ENCODE data around the gene ZNF77. TPM values are rescaled to one million over a fixed set of nuclear protein-coding genes. Genes with fewer than 3 reads are reported as not detected.

Gene ZNF77
- total and polyA plus RNA-seq, 2 donors (not counting 1 experiment from before 2014, with no cell fraction given): 4.0 to 6.4 TPM

Other genes starting within 250 kb of the ZNF77 start
- gene GNG7, start 242.3 kb downstream of the ZNF77 start, total RNA-seq: 153 and 160 TPM in 2 replicates
- gene GNG7, start 242.3 kb downstream of the ZNF77 start, polyA plus RNA-seq: 59.4 and 76.3 TPM in 2 replicates
- 22.0 and 23.7 TPM in 2 replicates for gene DIRAS1, start 223.6 kb downstream of the ZNF77 start, total RNA-seq
- gene DIRAS1, start 223.6 kb downstream of the ZNF77 start, polyA plus RNA-seq: 5.2 and 9.5 TPM in 2 replicates
- 32.8 and 36.4 TPM in 2 replicates for gene SLC39A3, start 205.0 kb downstream of the ZNF77 start, total RNA-seq
- 24.9 and 37.6 TPM in 2 replicates for gene SLC39A3, start 205.0 kb downstream of the ZNF77 start, polyA plus RNA-seq
- 36.6 and 39.8 TPM in 2 replicates for gene SGTA, start 161.7 kb downstream of the ZNF77 start, total RNA-seq
- gene SGTA, start 161.7 kb downstream of the ZNF77 start, polyA plus RNA-seq: 36.8 and 42.0 TPM in 2 replicates
- gene THOP1, start 159.5 kb downstream of the ZNF77 start, total RNA-seq: 56.4 and 59.0 TPM in 2 replicates
- gene THOP1, start 159.5 kb downstream of the ZNF77 start, polyA plus RNA-seq: 54.3 and 80.3 TPM in 2 replicates
- gene ZNF554, start 125.1 kb downstream of the ZNF77 start, total RNA-seq: 5.9 TPM in 2 replicates
- 2.8 and 2.9 TPM in 2 replicates for gene ZNF554, start 125.1 kb downstream of the ZNF77 start, polyA plus RNA-seq
- gene ZNF555, start 103.5 kb downstream of the ZNF77 start, total RNA-seq: 7.4 and 9.7 TPM in 2 replicates
- gene ZNF555, start 103.5 kb downstream of the ZNF77 start, polyA plus RNA-seq: 0.75 and 1.8 TPM in 2 replicates
- gene ZNF556, start 77.6 kb downstream of the ZNF77 start, total RNA-seq: not detected in 2 replicates
- 0.13 and 0.17 TPM in 2 replicates for gene ZNF556, start 77.6 kb downstream of the ZNF77 start, polyA plus RNA-seq
- 3.4 and 3.8 TPM in 2 replicates for gene ZNF57, start 44.0 kb downstream of the ZNF77 start, total RNA-seq
- 0.69 and 1.4 TPM in 2 replicates for gene ZNF57, start 44.0 kb downstream of the ZNF77 start, polyA plus RNA-seq
- 0.61 and 1.5 TPM in 2 replicates for gene TLE6, start 32.6 kb upstream of the ZNF77 start, total RNA-seq
- 3.0 and 6.4 TPM in 2 replicates for gene TLE6, start 32.6 kb upstream of the ZNF77 start, polyA plus RNA-seq
- 5.3 and 5.7 TPM in 2 replicates for gene TLE2, start 84.3 kb upstream of the ZNF77 start, total RNA-seq
- 3.0 and 7.3 TPM in 2 replicates for gene TLE2, start 84.3 kb upstream of the ZNF77 start, polyA plus RNA-seq
- gene TLE5, start 117.5 kb upstream of the ZNF77 start, total RNA-seq: 665 and 697 TPM in 2 replicates
- gene TLE5, start 117.5 kb upstream of the ZNF77 start, polyA plus RNA-seq: 1,114 and 1,132 TPM in 2 replicates
- gene GNA11, start 149.4 kb upstream of the ZNF77 start, total RNA-seq: 8.2 and 9.3 TPM in 2 replicates
- gene GNA11, start 149.4 kb upstream of the ZNF77 start, polyA plus RNA-seq: 4.5 TPM in 2 replicates
- gene GNA15, start 191.1 kb upstream of the ZNF77 start, total RNA-seq: 0.37 TPM in 1 of 2 replicates, not detected in the other
- 0.52 and 1.4 TPM in 2 replicates for gene GNA15, start 191.1 kb upstream of the ZNF77 start, polyA plus RNA-seq
- 129 TPM in 2 replicates for gene S1PR4, start 233.8 kb upstream of the ZNF77 start, total RNA-seq
- gene S1PR4, start 233.8 kb upstream of the ZNF77 start, polyA plus RNA-seq: 43.5 and 84.2 TPM in 2 replicates
- gene NCLN, start 241.0 kb upstream of the ZNF77 start, total RNA-seq: 53.6 and 55.0 TPM in 2 replicates
- 82.0 and 92.1 TPM in 2 replicates for gene NCLN, start 241.0 kb upstream of the ZNF77 start, polyA plus RNA-seq

All from B cell (primary cell).